Chondrocyte (in vitro differentiated cells): ENCODE measurements around the gene ARNT2. TPM values are rescaled to one million over a fixed set of nuclear protein-coding genes. Genes with fewer than 3 reads are reported as not detected.

Experiments used
- DNase-seq: peaks from one replicate; pipeline ENCODE4 v3.0.0; 2021; ENCODE audit warnings: mixed read lengths, low spot score
- H3K27ac Mint-ChIP-seq: one replicate; pipeline ENCODE4 v1.8.0; 2021; ENCODE audit warnings: mild to moderate bottlenecking, moderate library complexity, mixed read lengths; ENCODE audit not compliant: unreplicated experiment
- H3K27me3 Mint-ChIP-seq: 2 replicates; pipeline ENCODE4 v1.8.0; 2021; ENCODE audit warnings: low read depth, mixed read lengths
- H3K36me3 Mint-ChIP-seq: 2 replicates; pipeline ENCODE4 v1.8.0; 2021; ENCODE audit warnings: low read depth, mixed read lengths
- H3K4me1 Mint-ChIP-seq: 2 replicates; pipeline ENCODE4 v1.8.0; 2021; ENCODE audit warnings: low read depth, mild to moderate bottlenecking, mixed read lengths
- H3K4me3 Mint-ChIP-seq: one replicate; pipeline ENCODE4 v1.8.0; 2021; ENCODE audit warnings: mild to moderate bottlenecking, moderate library complexity, mixed read lengths; ENCODE audit not compliant: unreplicated experiment
- H3K9me3 Mint-ChIP-seq: 2 replicates; pipeline ENCODE4 v1.8.0; 2021; ENCODE audit warnings: low read depth, mixed read lengths
- CTCF ChIP-seq: fragments of 200-600 bp; sonication (generic); IDR thresholded peaks from 2 replicates; pipeline ENCODE4 v1.5.0; 2021; ENCODE audit warnings: antibody characterized with exemption, mild to moderate bottlenecking, moderate library complexity
- total RNA-seq: library from RNA; stranded (reverse); gene quantifications from 3 replicates; pipeline ENCODE4 v1.2.1, GENCODE V29; 2021

The ARNT2 gene
- total RNA-seq, 1 donor from 2014 or later: 20.2 TPM

GRCh38 chr15:80577552-80578205 is 173.5 kb downstream of the ARNT2 start:
- TF ChIP-seq CTCF: no peak
- Mint-ChIP-seq H3K9me3 (no peaks in the 10 kb centered on the region), H3K27me3 (no peaks in the 10 kb centered on the region), H3K4me1 (peaks cover 17% of the 10 kb centered on the region), H3K27ac (no peak overlapping the region), H3K36me3 (peaks cover 44% of the 10 kb centered on the region), H3K4me3 (no peak overlapping the region)
- no peak for DNase-seq

- Mint-ChIP-seq H3K27me3 (no peaks in the 10 kb centered on the region), H3K4me1 (peaks cover 17% of the 10 kb centered on the region), H3K36me3 (peaks cover 49% of the 10 kb centered on the region), H3K4me3 (no peak overlapping the region), H3K27ac (no peak overlapping the region), H3K9me3 (no peaks in the 10 kb centered on the region)
- DNase-seq: no peak
- no peak for TF ChIP-seq CTCF
Measured at GRCh38 chr15:80578206-80578595, 174.0 kb downstream of the ARNT2 start.

- no peak overlapping the region for H3K4me3 Mint-ChIP-seq
- no peaks in the 10 kb centered on the region for H3K27me3 Mint-ChIP-seq
- no peak overlapping the region for H3K27ac Mint-ChIP-seq
- no peak for DNase-seq
- H3K4me1 Mint-ChIP-seq: peaks cover 17% of the 10 kb centered on the region
- no peak for TF ChIP-seq CTCF
- H3K9me3 Mint-ChIP-seq: no peaks in the 10 kb centered on the region
- H3K36me3 Mint-ChIP-seq: peaks cover 47% of the 10 kb centered on the region
Measured at GRCh38 chr15:80578871-80579270, 174.7 kb downstream of the ARNT2 start.

- Mint-ChIP-seq H3K27me3 (no peaks in the 10 kb centered on the region), H3K27ac (no peak overlapping the region), H3K9me3 (no peaks in the 10 kb centered on the region), H3K4me1 (peaks cover 14% of the 10 kb centered on the region), H3K36me3 (peaks cover 49% of the 10 kb centered on the region), H3K4me3 (no peak overlapping the region)
- no peak for TF ChIP-seq CTCF
- no peak for DNase-seq
Measured at GRCh38 chr15:80579611-80580010, 175.4 kb downstream of the ARNT2 start.

- H3K9me3 Mint-ChIP-seq: no peaks in the 10 kb centered on the region
- no peaks in the 10 kb centered on the region for H3K27me3 Mint-ChIP-seq
- DNase-seq: no peak
- H3K36me3 Mint-ChIP-seq: peaks cover 45% of the 10 kb centered on the region
- H3K4me1 Mint-ChIP-seq: peaks cover 11% of the 10 kb centered on the region
- no peak overlapping the region for H3K4me3 Mint-ChIP-seq
- TF ChIP-seq CTCF: no peak
- peak overlapping the region; percentile 9 for H3K27ac Mint-ChIP-seq
Measured at GRCh38 chr15:80580106-80580505, 175.9 kb downstream of the ARNT2 start.
